GM18867 (cell line): Measurements from ENCODE around the gene CD247.
A peak's percentile ranks its signal among the peaks of the same experiment; 100 is the strongest.

ENCODE experiments used
- ATAC-seq: cut with Tn5 transposase; IDR thresholded peaks from one replicate; pipeline ENCODE4 v1.9.1; 2021; ENCODE audit warnings: mild to moderate bottlenecking, moderate library complexity; ENCODE audit not compliant: unreplicated experiment

CD247 gene

DNA sequence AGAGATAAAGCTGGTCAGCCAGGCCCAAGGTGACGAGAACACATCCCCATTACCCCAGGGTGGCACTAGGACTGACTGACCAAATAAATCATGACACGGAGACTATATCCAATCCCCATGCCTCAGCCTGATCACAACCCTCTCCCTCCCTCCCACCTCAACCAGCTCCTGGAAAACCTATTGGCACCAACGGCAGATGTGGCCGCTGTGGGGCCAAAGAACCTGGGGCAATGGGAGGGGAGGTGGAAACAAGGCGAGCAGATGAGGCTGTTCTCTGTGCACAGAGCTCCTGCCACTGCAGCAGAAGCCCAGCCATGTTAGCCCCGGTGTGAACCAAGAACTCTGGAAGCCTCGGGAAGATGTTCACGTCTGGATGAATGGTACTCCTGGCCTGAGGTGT is 77.6 kb downstream of the CD247 start:
- ATAC-seq, result no peak

DNA sequence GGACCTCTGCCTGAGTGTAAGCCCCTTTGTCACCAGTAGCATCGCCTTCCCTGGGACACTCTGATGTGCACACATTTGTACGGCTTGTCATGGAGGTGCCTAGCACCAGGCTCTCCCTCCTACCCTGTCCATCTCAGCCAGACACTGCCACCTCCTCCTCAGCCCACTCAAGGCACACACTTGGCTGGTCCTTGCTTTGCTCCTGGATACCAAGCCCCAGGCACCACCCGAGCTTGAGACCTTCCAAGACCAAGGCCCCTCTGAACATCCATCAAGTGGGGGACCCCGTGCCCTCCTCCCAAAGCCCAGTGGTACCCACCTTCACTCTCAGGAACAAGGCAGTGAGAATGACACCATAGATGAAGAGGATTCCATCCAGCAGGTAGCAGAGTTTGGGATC is 78.0 kb downstream of the CD247 start:
- ATAC-seq, result no peak

DNA sequence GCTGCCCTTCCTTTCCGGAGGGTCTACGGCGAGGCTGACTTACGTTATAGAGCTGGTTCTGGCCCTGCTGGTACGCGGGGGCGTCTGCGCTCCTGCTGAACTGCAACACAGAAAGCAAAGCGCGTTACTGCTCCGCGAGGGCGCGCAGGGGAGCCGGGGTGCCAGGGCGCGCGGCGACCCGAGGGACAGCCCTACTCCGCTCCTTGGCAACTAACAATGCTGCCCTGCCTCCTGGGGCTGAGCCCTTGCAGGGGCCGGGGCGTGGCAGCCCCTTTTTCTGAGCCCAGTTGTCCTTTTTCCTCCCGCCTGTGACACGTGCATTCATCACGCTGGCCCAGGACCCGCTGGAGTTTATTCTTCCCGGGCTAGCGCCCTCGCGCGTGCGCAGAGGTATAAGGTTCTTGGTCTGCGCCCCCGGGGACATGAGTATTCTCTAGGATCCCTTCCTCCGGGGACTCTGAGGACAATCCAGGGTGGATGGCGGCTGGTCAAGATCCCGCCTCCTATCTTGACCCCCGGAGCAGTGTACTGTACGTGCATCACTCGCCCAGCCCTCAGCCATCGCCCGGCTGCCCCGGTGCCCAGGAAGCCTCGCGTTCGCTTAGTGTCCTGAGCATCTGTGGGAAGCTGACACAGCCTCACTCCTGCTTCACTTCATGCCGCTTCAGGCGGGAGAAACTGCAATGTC is 78.9 kb downstream of the CD247 start:
- no peak for ATAC-seq

DNA sequence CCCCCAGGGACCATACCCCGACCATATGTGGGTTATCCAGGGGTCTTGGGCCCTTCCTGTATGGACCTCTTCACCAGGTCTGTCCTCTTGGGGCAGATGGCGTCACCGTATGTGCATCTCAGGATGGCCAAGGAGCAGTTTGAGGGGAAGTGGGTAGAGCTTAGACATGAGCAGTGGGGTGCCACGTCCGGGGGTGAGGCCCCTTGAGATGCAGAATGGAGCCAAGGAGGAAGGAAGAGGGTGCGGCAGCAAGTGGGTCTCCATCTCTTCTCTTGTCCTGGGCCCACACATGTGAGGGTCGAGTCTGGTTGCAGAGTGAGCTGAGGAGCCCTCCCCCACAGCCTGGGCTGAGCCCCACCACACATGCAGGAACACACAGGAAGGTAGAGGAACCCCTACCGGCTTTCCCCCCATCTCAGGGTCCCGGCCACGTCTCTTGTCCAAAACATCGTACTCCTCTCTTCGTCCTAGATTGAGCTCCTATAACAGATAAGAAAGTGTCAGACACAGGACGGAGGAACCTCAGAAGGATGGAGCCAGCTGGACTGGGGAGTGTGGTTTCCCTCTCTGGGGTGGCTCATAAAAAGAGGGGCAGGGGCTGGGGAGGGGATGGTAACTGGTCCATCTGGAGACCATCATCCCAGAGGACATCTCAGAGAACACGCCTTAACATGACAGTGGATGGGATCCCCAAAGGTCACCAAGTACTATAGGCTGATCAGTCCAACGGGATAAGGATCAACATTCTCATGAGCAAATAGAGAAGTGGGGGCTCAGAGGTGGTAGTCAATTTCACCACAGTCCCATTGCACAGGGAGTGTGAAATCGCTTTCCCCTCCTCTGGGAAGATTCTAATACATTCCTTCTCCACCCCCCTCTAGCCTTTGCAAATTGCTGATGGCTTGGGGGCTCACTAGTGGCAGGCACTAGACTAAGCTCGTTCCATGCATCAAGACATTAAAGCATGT is 79.9 kb downstream of the CD247 start:
- no peak for ATAC-seq

DNA sequence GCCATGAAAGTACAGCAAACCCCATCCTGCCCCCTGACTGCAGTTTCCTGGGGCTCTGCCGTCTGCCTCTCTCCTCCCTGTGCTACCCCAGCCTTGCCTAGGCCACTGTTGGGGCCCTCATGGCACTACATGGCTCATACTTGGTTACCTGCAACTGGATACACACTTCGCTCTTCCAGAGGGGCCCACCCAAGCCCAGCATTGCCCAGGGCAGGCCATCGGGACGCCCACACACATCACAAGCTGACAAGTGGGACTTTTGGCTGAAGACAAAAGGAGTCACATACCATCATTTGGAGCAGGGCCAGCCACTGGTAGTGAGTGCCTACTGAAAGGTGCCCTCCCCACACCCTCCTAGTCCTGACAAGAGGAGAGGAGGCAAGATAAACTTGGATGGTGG is 82.8 kb downstream of the CD247 start:
- ATAC-seq, result no peak

DNA sequence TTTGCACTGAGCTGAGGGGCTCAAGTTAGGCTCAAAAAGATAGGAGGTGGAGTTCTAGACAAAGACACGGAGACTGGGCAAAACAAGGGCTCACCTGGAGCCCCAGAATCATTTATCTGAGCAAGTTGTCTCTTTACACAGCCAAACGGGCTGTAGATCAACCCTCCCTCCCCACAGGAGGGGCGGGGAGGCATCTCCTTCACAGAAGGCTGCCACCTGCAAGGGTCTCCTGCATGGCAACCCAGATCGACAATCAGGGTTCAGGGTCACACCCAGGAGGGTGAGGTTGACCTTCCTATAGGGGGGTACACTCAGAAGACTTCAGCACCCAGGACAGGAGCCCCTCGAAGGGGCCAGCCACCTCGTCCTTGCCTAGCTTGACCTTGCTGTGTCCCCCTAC is 84.0 kb downstream of the CD247 start:
- ATAC-seq, result no peak

DNA sequence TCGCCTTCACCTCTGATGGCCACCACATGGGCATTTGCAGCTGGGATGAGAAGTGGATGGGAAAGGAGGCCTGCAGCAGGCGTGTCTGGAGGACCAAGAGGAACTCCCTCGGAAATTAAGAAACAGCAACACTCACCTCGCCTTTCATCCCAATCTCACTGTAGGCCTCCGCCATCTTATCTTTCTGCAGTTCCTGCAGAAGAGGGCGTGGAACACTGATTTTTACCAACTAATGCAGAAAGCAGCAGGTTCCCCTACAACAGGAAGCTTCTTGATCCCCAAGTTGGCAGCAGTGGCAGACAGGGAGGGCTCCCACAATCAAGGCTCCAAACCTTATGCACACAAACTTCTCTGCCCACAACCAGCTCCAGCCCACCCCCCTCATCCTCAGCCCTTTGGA is 84.4 kb downstream of the CD247 start:
- ATAC-seq, result no peak

DNA sequence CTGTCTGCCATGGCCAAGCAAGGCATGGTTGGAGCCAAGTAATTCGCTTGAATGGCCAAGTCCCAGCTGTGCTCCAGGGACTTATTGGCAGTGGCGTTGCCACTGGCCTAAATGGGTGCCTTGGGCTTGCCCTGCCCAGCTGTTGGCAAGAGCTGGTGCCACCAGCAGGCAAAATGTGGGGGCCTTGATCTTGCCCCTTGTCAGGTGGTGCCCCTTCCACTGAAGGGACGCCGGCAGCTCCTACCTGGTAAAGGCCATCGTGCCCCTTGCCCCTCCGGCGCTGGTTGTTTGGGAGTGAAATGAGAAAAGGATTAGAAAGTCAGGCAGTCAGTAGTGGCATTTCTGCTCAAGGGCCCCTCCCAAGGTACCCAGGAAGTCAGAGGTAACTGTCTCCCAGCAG is 85.5 kb downstream of the CD247 start:
- no peak for ATAC-seq

DNA sequence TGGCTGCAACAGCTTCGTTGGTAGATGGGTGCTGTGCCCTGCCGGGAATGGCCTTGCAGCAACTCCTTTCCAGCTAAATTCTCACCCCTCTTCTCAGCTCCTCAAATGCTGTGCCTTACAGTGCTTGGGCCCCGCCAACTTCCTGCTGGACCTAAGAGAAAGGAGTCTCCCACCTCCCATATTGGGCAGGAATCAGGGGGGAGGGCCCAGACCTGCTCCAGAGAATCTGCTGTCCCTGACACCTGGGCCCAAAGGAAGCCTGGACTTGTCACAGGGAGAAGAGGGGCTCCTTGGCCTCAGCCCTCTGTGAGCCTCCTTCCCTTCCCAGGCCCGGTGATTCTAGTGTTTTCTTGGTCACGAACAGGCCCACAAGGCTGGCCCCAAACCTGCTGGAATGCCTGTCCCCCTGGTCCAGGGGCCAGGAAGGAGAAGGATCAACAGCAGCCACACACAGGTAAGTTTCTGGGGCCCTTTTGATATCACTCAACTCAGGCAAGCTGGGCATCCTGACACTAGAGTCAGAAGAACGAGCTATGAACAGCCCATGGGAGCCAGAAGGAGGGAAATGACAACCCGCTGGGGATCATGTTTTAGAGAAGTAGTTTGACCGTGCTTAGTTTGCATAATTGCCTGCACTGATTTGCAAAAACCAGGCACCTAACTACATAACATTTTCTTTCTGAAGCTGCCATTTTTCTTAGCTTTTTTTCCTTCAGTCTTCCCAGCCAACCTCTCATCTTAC is 86.2 kb downstream of the CD247 start:
- no peak for ATAC-seq

DNA sequence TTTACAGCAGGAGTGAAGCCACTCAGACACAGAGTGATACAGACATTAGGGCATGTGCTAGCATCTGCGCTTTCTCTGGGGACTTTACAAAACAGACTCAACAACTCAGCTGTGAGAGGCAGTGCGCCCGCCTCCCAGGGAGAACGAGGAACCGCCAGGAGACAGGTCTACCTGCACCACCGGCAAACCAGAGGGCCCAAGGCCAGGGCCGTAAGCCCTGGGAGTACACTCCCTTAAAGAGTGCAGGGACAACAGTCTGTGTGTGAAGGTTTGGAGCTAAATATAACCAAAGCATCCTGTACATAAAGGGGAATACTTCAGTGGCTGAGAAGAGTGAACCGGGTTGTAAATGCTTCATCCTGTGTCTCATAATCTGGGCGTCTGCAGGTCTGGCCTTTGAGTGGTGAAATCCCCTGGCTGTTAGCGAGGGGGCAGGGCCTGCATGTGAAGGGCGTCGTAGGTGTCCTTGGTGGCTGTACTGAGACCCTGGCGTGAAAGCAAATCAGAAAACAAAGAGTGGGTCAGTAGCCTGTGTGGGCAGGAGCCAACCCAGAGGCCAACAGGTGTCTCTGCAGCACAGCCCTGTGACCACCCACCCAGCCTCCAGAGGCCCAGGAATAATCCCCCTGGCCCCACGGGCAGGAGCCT is 86.9 kb downstream of the CD247 start:
- peak; percentile 41 for ATAC-seq

DNA sequence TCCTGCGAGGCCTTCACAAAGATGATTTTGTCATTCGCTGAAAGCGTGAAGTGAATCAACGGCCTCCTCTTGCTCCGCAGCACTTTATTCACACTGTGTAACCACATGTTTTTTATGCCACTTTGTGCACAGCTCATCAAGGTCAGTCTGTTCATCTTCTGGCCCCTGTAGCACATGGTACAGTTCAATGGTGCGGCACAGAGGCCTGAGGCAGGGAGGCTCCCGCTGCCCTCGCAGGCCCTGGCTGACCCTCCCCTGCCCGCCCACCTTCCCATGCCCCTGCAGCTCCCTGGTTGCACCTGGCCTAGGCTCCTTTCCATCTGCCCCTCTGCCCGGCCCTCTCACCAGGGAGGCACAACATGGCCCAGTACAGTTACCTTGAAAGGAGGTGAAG is 87.5 kb downstream of the CD247 start:
- ATAC-seq, result peak; percentile 27

DNA sequence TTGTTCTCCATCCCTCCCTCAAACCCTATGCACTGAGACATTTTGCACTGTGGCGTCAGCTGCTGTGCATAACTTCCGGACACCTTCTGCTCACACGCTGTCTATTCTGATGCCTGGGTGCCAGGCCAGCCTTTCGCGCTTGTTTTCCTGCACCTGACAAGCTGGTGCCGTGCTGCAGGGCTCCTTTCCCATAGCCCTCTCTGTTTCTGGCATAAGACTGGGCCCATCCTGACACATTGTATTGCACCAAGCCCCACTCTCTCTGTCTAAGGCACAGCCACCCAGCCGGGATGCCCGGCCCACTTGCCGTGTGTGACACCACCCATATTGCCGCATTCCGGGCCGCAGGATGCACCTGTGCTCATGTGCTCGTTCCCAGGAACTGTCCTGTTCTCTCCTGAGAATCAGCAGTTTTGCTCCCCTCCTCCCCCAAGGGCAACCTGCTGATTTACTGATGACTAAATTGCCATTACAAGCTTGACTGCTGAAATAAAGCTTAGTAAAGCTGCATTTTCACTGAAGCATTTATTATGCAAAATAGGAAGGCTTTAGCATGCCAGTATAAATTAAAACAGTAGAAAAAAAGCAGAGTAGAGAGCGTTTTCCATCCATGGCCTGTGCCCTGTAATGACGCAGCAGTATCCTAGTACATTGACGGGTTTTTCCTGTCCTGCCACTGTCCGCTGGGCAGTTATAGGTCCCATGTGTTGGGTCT is 88.0 kb downstream of the CD247 start:
- ATAC-seq, result peak; percentile 60

DNA sequence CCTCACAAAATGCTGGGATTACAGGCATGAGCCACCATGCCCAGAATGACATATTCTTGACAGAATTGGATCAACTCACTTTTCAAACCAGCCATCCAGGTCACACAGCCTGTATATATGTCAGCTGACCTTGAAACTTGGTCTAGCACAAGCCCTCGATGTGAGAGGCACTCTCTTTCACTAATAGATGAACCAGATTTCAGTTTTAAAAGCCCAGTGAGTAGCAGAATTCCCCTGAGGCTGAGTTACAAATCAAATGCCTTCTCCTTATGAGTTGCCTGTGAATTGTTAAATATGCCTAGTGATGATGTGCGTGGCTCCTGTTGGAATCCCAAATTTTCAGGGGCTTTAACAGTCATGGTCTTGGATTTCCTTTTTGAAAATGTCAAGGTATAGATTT is 88.7 kb downstream of the CD247 start:
- ATAC-seq, result peak; percentile 47

DNA sequence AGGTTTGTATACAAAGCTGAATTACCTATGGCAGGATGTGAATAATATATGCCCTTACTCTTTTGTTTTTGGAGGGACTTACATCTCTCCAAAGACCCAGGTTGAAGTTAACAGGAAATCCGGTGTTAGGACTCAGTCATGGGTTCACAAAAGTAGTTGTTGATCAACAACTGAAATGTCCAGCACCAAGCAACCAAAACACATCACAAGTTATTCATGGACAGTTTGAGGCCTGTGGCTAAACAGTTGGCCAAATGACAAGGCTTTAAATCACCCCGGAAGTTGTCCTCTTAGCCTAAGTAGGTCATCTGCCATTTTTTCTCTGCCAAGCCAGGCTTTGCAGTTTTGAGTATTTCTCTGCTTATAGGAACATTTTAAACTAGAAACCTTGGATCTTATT is 89.9 kb downstream of the CD247 start:
- no peak for ATAC-seq

DNA sequence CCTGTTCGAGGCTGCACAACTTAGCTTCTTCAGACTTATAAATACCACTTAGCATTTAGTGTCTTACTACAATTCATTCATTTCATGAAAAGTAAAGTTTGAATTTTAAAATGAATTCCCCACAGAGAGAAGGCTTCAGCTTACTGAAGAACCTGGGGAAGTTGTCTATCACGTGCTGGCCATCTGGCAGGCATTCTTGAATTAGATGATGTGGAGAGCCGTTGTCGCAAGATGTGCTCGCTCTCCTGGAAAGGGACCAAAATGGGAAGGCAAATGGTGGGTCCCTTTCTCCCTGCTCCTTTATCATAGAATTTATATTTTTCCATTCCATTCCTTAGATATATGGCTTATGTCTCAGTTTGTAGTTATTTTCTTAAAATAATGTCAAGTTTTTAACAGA is 90.5 kb downstream of the CD247 start:
- ATAC-seq, result no peak

DNA sequence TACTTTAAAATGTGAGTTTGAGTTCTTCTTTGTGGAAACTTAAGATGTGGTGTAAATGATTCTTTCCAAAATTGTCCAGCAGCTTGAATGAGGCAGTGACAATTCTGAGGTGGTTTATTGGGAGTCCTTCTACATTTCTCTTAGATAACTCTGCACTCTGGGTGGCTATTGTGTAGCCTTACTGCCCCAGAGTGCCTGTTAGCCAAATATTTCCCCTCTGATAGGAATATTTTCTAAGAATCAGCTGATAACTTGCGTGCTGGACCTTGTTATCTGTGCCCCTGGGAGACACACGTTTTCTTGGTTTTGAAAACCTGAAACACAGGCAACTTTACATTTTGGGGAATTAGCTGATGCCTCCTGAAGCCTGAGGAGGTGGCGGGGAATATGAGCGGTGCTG is 91.6 kb downstream of the CD247 start:
- no peak for ATAC-seq

DNA sequence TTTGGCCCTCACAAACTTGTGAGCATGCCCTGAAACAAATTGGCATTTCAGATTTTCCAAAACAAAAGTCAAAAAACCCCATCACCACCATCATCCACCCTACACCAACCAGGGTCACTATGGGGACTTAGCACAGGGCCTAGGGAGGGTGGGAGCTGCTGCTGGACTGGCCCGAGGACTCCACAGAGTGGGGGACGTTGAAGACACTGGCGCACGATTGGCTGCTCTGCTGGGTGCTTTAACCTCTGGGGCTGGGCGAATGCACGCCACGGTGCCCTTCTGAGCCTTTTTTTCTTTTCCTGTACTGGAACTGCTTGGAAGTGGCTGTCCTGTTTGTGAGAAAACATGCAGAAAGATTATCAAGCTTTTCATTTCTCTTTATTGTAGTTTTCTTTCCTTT is 92.8 kb downstream of the CD247 start:
- no peak for ATAC-seq

DNA sequence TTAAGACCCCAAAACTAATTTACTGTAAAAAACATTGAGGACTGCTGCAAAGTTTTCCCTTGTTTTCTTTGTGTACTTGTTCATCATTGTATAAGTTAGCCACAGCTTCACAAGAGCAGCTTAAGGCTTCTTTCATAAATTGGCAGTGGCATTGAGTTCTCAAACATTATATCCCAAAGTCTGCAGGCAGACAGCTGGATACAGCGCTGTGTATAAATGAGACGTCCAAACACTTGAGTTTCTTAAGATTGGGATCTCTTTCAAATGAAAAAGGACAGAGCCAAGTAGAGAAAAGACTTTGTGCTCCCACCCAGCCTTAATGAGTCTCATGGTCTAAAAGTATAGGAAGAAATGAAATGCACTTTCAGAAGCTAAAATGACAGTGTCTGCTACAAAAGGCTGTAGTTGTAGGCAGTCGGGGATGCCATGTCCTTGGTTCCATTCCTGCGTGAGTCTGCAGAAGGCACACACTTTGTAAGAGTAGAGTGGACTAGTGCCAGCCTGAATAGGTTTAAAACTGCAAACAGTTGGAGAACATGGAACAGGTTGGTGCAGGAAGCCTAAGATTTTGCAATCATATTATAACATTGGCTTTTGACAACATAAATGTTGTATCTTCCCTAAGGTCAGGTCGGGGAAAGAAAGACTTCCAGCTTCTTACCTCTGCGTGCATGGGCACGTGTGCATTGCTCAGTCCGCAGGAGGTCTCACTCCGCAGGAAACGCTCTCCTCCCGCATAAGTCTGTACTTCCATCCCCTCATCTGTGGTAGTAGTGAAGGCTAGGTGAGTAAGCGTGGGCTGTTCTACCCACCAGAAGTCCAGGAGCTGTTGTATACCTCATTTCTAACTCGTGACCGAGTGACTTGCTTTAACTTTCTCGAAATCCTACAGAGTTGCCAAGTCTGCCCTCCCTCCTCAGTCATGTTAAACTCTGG is 94.4 kb downstream of the CD247 start:
- ATAC-seq, result no peak

DNA sequence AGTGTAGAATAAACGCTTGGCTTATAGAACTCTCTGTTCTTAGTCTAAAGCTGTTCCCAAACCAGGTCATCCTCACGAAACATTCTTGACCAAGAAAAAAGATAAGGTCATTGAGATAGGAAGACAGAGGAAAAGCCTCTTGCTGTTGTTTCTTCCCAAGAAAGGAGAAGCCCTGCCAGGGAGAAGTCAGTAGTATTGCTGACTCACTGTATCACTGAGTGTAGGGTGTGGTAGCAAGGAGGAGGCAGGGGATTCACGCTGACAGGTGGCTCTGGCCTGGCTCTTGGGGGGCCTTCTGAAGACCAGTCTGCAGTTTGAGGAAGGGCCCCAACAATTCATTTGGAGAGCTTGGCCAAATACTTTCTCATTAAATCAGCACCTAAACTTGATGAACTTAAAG is 97.8 kb downstream of the CD247 start:
- no peak for ATAC-seq
